Hematopoietic multipotent progenitor cell (in vitro differentiated cells): ENCODE data around the gene ARHGAP26. TPM values are rescaled to one million over a fixed set of nuclear protein-coding genes. Genes with fewer than 3 reads are reported as not detected.
A peak's percentile ranks its signal among the peaks of the same experiment; 100 is the strongest.
"Not testable (repeated sequence)": the region's sequence is repeated elsewhere in the genome, so short reads cannot be mapped to it uniquely, and the experiment has no call there.

ENCODE experiments used
- DNase-seq, 3 donors: peaks; one replicate each; pipeline ENCODE4 v3.0.0-alpha.2; 2011 to 2015; ENCODE audit warnings: low read depth in 2 of 3, low spot score in 2 of 3
- total RNA-seq: library from RNA; depleted of rRNA; stranded (reverse); fragments of >200 nt; gene quantifications from one replicate; pipeline ENCODE4 v1.2.3, GENCODE V29; 2012

Gene ARHGAP26
- total RNA-seq, 1 donor, result 14.5 TPM

GRCh38 chr5:142973932-142974331 lies 203.8 kb downstream of the ARHGAP26 start:
- no peak for DNase-seq

- no peak for DNase-seq
Observed at GRCh38 chr5:142974409-142974808, 204.2 kb downstream of the ARHGAP26 start.

GRCh38 chr5:142976861-142977260 lies 206.7 kb downstream of the ARHGAP26 start:
- no peak for DNase-seq

GRCh38 chr5:142977363-142978051 lies 207.3 kb downstream of the ARHGAP26 start:
- peak in 2 of 3 donors; percentile 72 to 79 for DNase-seq

- DNase-seq, result no peak
Observed at GRCh38 chr5:142978252-142978651, 208.1 kb downstream of the ARHGAP26 start.

- peak in 1 of 3 donors; percentile 40 for DNase-seq
Observed at GRCh38 chr5:142978726-142979125, 208.5 kb downstream of the ARHGAP26 start.

- DNase-seq, result no peak
Observed at GRCh38 chr5:142979636-142980035, 209.5 kb downstream of the ARHGAP26 start.

GRCh38 chr5:142981475-142981874 lies 211.3 kb downstream of the ARHGAP26 start:
- no peak for DNase-seq

- DNase-seq, result no peak
Observed at GRCh38 chr5:142981886-142982820, 212.0 kb downstream of the ARHGAP26 start.

GRCh38 chr5:142982821-142983200 lies 212.6 kb downstream of the ARHGAP26 start:
- no peak for DNase-seq

- DNase-seq, result no peak
Observed at GRCh38 chr5:142984011-142984410, 213.8 kb downstream of the ARHGAP26 start.

GRCh38 chr5:142984525-142984924 lies 214.3 kb downstream of the ARHGAP26 start:
- DNase-seq, result no peak

GRCh38 chr5:142989270-142989669 lies 219.1 kb downstream of the ARHGAP26 start:
- DNase-seq, result not testable (repeated sequence)

- not testable (repeated sequence) for DNase-seq
Observed at GRCh38 chr5:142990073-142990472, 219.9 kb downstream of the ARHGAP26 start.

- DNase-seq, result no peak
Observed at GRCh38 chr5:142994218-142994617, 224.0 kb downstream of the ARHGAP26 start.

GRCh38 chr5:142995621-142996020 lies 225.4 kb downstream of the ARHGAP26 start:
- not testable (repeated sequence) for DNase-seq

- peak in 1 of 3 donors; percentile 48 for DNase-seq
Observed at GRCh38 chr5:142997591-142997990, 227.4 kb downstream of the ARHGAP26 start.

- DNase-seq, result no peak
Observed at GRCh38 chr5:142998316-142999020, 228.3 kb downstream of the ARHGAP26 start.

GRCh38 chr5:143000551-143000950 lies 230.4 kb downstream of the ARHGAP26 start:
- DNase-seq, result not testable (repeated sequence)

- no peak for DNase-seq
Observed at GRCh38 chr5:143001764-143002351, 231.7 kb downstream of the ARHGAP26 start.
